Heart left ventricle (tissue), 13 donors: ENCODE measurements around the gene RORC.

Experiments used
- CTCF ChIP-seq, 12 donors: fragments of 200-600 bp; sonication (generic) in 4 of 12; IDR thresholded peaks; one replicate each; pipeline versions ENCODE4 v1.5.0 to v1.8.0; 2018 to 2022; ENCODE audit warnings: antibody characterized with exemption in 12 of 12, mild to moderate bottlenecking in 5 of 12
- POLR2A ChIP-seq, 2 donors: fragments of 450-650 bp; IDR thresholded peaks; one replicate each; pipeline ENCODE4 v1.6.1; 2017; ENCODE audit warnings: antibody characterized with exemption in 2 of 2, mild to moderate bottlenecking in 2 of 2, moderate library complexity in 2 of 2
- donor health status: ischemic (EF 13 %, LVEDD 7.1; RV severe dilation, severe dysfunction).
- donor health status: DM: no; HTN: yes; CAD: no.
- donor health status: DM: no; HTN: no; CAD: no.
- donor health status: ischemic (EF 25% LVEDD 6.9; RV normal size, moderate dysfunction).
- donor health status: ischemic (EF 25% LVEDD 5.7; RV mildly dilated, moderate dysfunction).
- donor health status: ischemic (EF 35%, LVEDD 5.7; RV mildly dilated, moderate dysfunction).
- donor health status: nonischemic (EF 11% LVEDD 7.7; RV severe dilation, severe dysfunction).
- donor health status: DM: yes; HTN: yes; CAD: no.
- donor health status: PGD.
- donor health status: ischemic (EF 29% LVEDD 5.4; RV normal size, mild dysfunction).
- donor health status: nonischemic (EF 23%, LVEDD 6.1; RV moderate dilation, normal function).

- TF ChIP-seq CTCF (IDR thresholded peaks at IDR 0.05), result no peak
- no peak for TF ChIP-seq POLR2A (IDR thresholded peaks at IDR 0.05)
Measured at GRCh38 chr1:151862604-151863003, 31.0 kb upstream of the RORC start.
